Lower leg skin (tissue), 4 donors: ENCODE results near the gene TMEM117. TPM values are rescaled to one million over a fixed set of nuclear protein-coding genes. Genes with fewer than 3 reads are reported as not detected.
"Not testable (repeated sequence)": the region's sequence is repeated elsewhere in the genome, so short reads cannot be mapped to it uniquely, and the experiment has no call there.

Experiments
- DNase-seq, 2 donors: peaks; one replicate each; pipeline ENCODE4 v3.0.0-alpha.2; 2019; ENCODE audit warnings: low spot score in 2 of 2
- H3K4me3 ChIP-seq: fragments of 200-600 bp; sonication (generic); 2 replicates; pipeline ENCODE4 v1.5.1; 2017; ENCODE audit warnings: mild to moderate bottlenecking, low read depth; ENCODE audit not compliant: poor library complexity, severe bottlenecking
- POLR2A ChIP-seq, 2 donors: fragments of 450-650 bp; IDR thresholded peaks; one replicate each; pipeline ENCODE4 v1.6.1; 2016 to 2017; ENCODE audit warnings: antibody characterized with exemption in 2 of 2, mild to moderate bottlenecking in 1 of 2, moderate library complexity in 1 of 2
- WGBS, 2 donors: methylation state at CpG; one replicate each; pipeline ENCODE4 v1.1.5; 2018; 5-methylcytosine and 5-hydroxymethylcytosine counted together
- intact Hi-C: fragments of 100-400 bp; cut with DNase I; formaldehyde crosslinking; loops from one replicate; pipeline ENCODE4 v1.15.0; 2023; ENCODE audit warnings: low total_unique reads
- total RNA-seq, 4 donors: library from RNA; depleted of rRNA; stranded (reverse); fragments of >200 nt; gene quantifications; one replicate each; pipeline ENCODE4 v1.1.0, GENCODE V29; 2016
- TF ChIP-seq, protein P1 (sequence below), 3 donors: fragments of 450-650 bp; IDR thresholded peaks; one replicate each; pipeline ENCODE4 v1.5.1; 2016; ENCODE audit warnings: antibody characterized with exemption in 3 of 3, mild to moderate bottlenecking in 3 of 3, moderate library complexity in 2 of 3

TMEM117 gene
- total RNA-seq, 4 donors from 2014 or later = 19.9 to 27.8 (median 24.3) TPM

DNA sequence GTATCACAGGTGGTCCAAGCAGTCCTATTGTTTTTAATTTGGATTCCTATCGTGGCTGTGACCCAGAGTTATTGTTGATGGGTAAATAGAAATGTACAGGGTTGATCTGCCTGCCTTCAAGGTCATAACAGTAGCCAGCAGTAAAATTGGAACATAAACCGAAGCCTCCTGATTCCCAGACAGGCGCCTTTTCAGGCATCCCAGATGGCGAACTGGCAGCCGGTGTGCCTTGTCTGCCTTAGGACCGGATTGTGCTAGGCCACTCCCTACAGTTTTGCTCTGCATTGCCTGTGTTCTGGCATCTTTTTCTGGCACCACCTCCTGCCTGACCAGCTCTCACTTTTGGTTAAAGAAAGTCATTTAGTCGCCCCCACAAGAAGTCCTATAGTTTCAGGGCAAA is 22.2 kb downstream of the TMEM117 start:
- no peak for TF ChIP-seq POLR2A (IDR thresholded peaks at IDR 0.05)
- TF ChIP-seq, protein P1, sequence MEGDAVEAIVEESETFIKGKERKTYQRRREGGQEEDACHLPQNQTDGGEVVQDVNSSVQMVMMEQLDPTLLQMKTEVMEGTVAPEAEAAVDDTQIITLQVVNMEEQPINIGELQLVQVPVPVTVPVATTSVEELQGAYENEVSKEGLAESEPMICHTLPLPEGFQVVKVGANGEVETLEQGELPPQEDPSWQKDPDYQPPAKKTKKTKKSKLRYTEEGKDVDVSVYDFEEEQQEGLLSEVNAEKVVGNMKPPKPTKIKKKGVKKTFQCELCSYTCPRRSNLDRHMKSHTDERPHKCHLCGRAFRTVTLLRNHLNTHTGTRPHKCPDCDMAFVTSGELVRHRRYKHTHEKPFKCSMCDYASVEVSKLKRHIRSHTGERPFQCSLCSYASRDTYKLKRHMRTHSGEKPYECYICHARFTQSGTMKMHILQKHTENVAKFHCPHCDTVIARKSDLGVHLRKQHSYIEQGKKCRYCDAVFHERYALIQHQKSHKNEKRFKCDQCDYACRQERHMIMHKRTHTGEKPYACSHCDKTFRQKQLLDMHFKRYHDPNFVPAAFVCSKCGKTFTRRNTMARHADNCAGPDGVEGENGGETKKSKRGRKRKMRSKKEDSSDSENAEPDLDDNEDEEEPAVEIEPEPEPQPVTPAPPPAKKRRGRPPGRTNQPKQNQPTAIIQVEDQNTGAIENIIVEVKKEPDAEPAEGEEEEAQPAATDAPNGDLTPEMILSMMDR (IDR thresholded peaks at IDR 0.05) = no peak
- H3K4me3 ChIP-seq = no peak overlapping the region
- WGBS, 2 donors = 57 to 63% methylated on average over 7 of the region's 7 CpGs
- DNase-seq = no peak
- intact Hi-C loops = no loop called here

DNA sequence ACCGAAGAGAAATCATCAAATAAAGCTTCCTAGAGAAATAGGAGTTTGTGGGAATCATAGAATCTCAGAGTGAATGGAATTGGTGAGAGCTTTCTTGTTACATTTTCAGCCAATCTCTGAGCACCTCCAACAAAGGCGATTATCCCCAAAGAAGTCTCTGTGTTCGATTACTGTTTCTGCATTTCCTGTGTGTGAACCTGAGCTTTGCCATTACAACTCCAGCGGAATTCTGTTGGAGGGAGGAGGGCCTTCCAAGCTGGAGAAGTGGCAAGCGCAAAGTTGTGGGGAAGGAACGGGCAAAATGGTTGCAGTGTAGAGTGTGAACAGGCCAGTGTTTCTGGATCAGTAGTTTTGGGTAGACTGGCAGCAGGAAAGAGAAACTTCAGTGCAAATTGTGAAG is 23.1 kb downstream of the TMEM117 start:
- intact Hi-C loops = no loop called here
- WGBS, 2 donors = 92% methylated on average over 6 of the region's 6 CpGs

DNA sequence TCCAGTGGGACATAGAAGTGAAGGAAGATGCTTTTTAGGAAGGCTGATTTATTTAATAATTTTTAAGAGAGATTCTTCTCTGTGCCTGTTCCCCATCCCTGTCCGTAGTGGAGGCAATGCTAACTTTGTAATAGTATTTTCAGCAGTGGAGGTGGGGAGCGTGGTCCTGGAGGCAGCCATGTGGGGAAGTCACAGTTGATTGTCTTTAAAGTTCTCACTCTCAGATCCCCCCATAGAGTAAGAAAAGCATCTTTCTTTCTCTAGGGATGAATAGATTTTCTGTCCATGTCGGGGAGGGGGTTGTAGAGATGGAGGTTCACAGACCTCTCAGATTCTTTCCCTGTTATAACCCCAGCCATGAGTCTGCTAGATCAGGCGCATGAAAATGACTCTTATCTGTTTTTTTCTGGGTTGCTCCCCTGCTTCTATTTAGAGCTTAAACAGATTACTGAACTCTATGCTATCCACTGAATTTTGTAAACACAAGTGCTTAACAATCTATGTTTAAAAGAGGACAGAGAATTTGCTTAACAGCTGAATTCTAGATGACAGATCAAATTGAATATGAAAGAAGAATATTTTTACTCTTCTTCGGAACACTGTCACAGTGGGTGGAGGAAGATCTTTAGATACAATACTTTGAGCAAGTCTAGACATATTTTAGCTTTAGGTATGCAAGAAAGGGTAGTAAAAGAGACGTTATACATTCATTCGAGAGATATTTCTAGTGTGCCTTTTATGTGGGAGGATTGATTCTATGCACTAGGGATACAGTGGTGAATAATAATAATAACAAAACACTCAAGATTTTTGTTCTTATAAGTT is 25.3 kb downstream of the TMEM117 start:
- intact Hi-C loops = no loop called here
- no peak overlapping the region for H3K4me3 ChIP-seq
- WGBS, 2 donors = 64 to 65% methylated on average over 7 of the region's 7 CpGs
- TF ChIP-seq, protein P1 (IDR thresholded peaks at IDR 0.05) = no peak
- no peak for TF ChIP-seq POLR2A (IDR thresholded peaks at IDR 0.05)
- DNase-seq = no peak

More for the DNA sequence above, 23.1 kb downstream of the TMEM117 start:
- no peak for TF ChIP-seq POLR2A (IDR thresholded peaks at IDR 0.05)
- TF ChIP-seq, protein P1 (IDR thresholded peaks at IDR 0.05) = no peak
- no peak overlapping the region for H3K4me3 ChIP-seq
- no peak for DNase-seq

DNA sequence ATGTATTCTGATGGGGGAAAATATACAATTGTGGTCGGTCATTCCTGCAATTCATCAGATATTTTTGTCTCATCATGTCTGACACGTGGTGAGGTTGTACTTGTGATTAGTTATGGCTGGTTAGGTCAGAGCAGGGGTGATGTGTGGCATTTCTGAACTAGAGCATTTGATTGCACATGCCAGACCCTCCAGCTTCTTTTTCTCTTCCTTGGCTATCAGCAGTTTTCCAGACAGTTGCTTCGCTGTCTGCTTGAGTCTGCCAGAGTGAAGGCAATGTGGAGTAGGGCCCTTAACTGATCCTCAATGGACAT is 25.9 kb downstream of the TMEM117 start:
- TF ChIP-seq, protein P1 (IDR thresholded peaks at IDR 0.05) = no peak
- no peak for TF ChIP-seq POLR2A (IDR thresholded peaks at IDR 0.05)
- no peak for DNase-seq
- intact Hi-C loops = no loop called here
- no peak overlapping the region for H3K4me3 ChIP-seq
- 65 to 69% methylated on average over 3 of the region's 3 CpGs for WGBS, 2 donors

DNA sequence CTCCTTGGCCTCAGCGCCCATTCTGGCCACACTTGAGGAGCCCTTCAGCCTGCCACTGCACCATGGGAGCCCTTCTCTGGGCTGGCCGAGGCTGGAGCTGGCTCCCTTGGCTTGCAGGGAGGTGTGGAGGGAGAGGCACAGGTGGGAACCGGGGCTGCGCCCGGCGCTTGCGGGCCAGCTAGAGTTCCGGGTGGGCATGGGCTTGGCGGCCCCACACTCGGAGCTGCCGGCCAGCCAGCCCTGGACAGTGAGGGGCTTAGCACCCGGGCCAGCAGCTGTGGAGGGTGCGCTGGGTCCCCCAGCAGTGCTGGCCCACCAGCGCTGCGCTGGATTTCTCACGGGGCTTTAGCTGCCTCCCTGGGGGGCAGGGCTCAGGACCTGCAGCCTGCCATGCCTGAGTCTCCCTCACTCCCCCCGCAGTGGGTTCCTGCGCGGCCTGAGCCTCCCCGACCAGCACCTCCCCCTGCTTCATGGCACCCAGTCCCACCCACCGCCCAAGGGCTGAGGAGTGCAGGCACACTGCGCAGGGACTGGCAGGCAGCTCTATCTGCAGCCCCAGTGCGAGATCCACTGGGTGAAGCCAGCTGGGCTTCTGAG is 28.0 kb downstream of the TMEM117 start:
- DNase-seq = no peak
- WGBS, 2 donors = 94% methylated on average over 14 to 20 of the region's 23 CpGs
- intact Hi-C loops = no loop called here
- TF ChIP-seq, protein P1 (IDR thresholded peaks at IDR 0.05) = no peak
- no peak overlapping the region for H3K4me3 ChIP-seq

DNA sequence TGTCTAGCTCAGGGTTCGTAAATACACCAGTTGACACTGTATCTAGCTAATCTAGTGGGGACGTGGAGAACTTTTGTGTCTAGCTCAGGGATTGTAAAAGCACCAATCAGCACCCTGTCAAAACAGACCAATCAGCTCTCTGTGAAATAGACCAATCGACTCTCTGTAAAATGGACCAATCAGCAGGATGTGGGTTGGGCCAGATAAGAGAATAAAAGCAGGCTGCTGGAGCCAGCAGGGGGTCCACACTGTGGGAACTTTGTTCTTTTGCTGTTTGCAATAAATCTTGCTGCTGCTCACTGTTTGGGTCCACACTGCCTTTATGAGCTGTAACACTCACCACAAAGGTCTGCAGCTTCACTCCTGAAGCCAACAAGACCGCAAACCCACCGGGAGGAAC is 28.7 kb downstream of the TMEM117 start:
- DNase-seq, intact Hi-C loops, H3K4me3 ChIP-seq: not testable (repeated sequence)
- WGBS, 2 donors = 95 to 96% methylated on average over 5 of the region's 5 CpGs
